ENCODE measurements around the gene KLHL13.

Gene KLHL13

GRCh38 chrX:118047446-118048186 lies 69.0 kb downstream of the KLHL13 start:
- H3K27ac ChIP-seq: no peak overlapping the region
- TF ChIP-seq ZFX (IDR thresholded peaks at IDR 0.05; ENCODE audit: borderline replicate concordance): no peak

GRCh38 chrX:118039591-118039990 lies 77.0 kb downstream of the KLHL13 start:
- H3K27ac ChIP-seq: no peak overlapping the region
- TF ChIP-seq ZFX (IDR thresholded peaks at IDR 0.05; ENCODE audit: borderline replicate concordance): no peak
- TF ChIP-seq CTCF (IDR thresholded peaks at IDR 0.05): no peak

- H3K27ac ChIP-seq: no peak overlapping the region
- TF ChIP-seq ZFX (IDR thresholded peaks at IDR 0.05; ENCODE audit: borderline replicate concordance) (no peak), CTCF (IDR thresholded peaks at IDR 0.05) (no peak)
Observed at GRCh38 chrX:118038614-118039365, 77.8 kb downstream of the KLHL13 start.

GRCh38 chrX:118026631-118027030 lies 90.0 kb downstream of the KLHL13 start:
- TF ChIP-seq ZFX (IDR thresholded peaks at IDR 0.05; ENCODE audit: borderline replicate concordance): no peak
- TF ChIP-seq CTCF (IDR thresholded peaks at IDR 0.05): no peak
- H3K27ac ChIP-seq: no peak overlapping the region

GRCh38 chrX:118025226-118025625 lies 91.4 kb downstream of the KLHL13 start:
- TF ChIP-seq CTCF (IDR thresholded peaks at IDR 0.05): no peak
- no peak for TF ChIP-seq ZFX (IDR thresholded peaks at IDR 0.05; ENCODE audit: borderline replicate concordance)
- H3K27ac ChIP-seq: no peak overlapping the region

- TF ChIP-seq CTCF (IDR thresholded peaks at IDR 0.05): no peak
- TF ChIP-seq ZFX (IDR thresholded peaks at IDR 0.05; ENCODE audit: borderline replicate concordance): no peak
- H3K27ac ChIP-seq: no peak overlapping the region
Observed at GRCh38 chrX:118024482-118024881, 92.1 kb downstream of the KLHL13 start.

- TF ChIP-seq CTCF (IDR thresholded peaks at IDR 0.05): no peak
- TF ChIP-seq ZFX (IDR thresholded peaks at IDR 0.05; ENCODE audit: borderline replicate concordance): no peak
- H3K27ac ChIP-seq: no peak overlapping the region
Observed at GRCh38 chrX:118022753-118023152, 93.9 kb downstream of the KLHL13 start.
